Measurements from ENCODE around the gene IDH3A.

DNA sequence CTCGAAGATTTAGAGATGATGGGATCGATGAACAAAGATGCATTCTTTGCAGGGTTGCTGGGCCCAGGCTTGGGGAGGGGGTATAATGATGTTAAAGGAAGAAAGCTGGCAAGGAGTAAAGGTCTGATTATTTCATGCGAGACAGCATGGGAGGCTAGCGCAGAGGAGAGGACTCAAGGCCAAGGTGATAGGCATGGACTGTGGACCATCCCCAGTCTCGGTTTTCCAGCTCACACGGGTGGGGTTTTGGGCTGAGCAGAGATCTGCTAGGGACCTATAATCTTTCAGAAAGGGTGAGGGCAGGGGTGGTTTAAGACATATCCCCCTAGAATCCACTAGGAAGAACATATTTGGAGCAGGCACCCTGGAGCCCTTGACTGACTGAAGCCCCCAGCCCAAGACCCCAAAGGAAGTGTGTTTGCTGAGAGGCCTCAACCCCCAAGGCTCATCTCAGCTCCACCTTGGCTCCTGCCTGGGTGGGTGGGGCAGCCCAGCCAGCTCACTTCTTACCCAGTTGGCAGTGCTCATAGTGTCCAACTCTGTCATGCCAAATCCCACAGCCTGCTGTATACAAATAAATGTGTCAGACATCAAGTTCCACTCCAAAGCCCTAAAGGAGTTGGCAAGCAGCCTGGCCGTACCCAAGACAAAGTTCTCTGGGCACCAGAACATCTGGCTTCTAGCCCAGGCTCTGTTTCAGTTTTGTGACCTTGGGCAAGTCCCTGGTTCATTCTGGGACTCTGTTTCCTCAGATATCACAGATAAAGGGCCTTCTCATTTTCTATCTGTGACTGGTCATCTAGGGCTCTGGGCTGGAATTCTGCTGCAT, 67.3 kb downstream of the IDH3A start:
- TF ChIP-seq, protein P1, sequence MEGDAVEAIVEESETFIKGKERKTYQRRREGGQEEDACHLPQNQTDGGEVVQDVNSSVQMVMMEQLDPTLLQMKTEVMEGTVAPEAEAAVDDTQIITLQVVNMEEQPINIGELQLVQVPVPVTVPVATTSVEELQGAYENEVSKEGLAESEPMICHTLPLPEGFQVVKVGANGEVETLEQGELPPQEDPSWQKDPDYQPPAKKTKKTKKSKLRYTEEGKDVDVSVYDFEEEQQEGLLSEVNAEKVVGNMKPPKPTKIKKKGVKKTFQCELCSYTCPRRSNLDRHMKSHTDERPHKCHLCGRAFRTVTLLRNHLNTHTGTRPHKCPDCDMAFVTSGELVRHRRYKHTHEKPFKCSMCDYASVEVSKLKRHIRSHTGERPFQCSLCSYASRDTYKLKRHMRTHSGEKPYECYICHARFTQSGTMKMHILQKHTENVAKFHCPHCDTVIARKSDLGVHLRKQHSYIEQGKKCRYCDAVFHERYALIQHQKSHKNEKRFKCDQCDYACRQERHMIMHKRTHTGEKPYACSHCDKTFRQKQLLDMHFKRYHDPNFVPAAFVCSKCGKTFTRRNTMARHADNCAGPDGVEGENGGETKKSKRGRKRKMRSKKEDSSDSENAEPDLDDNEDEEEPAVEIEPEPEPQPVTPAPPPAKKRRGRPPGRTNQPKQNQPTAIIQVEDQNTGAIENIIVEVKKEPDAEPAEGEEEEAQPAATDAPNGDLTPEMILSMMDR (IDR thresholded peaks at IDR 0.05): no peak
- no peak for TF ChIP-seq SIN3A (IDR thresholded peaks at IDR 0.05; ENCODE audit: borderline replicate concordance, insufficient read depth, low read depth, low read length)
